Parathyroid adenoma (tissue), 2 donors: ENCODE results near the gene ARHGAP23.
"Not testable (repeated sequence)": the region's sequence is repeated elsewhere in the genome, so short reads cannot be mapped to it uniquely, and the experiment has no call there.

ENCODE experiments used
- H2AFZ ChIP-seq: fragments of 300-600 bp; sonication (generic); one replicate; pipeline ENCODE4 v1.7.0; 2017; ENCODE audit warnings: antibody characterized with exemption, mild to moderate bottlenecking
- H3K27ac ChIP-seq: fragments of 300-600 bp; sonication (generic); one replicate; pipeline ENCODE4 v1.7.0; 2017
- H3K27me3 ChIP-seq: fragments of 300-600 bp; sonication (generic); one replicate; pipeline ENCODE4 v1.7.0; 2017; ENCODE audit warnings: low read length; ENCODE audit not compliant: control insufficient read depth, insufficient read depth
- H3K36me3 ChIP-seq: fragments of 300-600 bp; sonication (generic); one replicate; pipeline ENCODE4 v1.7.0; 2017; ENCODE audit warnings: low read length; ENCODE audit not compliant: control insufficient read depth, insufficient read depth
- H3K4me1 ChIP-seq: fragments of 300-600 bp; sonication (generic); one replicate; pipeline ENCODE4 v1.7.0; 2017; ENCODE audit warnings: control low read depth
- H3K4me2 ChIP-seq: fragments of 300-600 bp; sonication (generic); one replicate; pipeline ENCODE4 v1.7.0; 2017; ENCODE audit warnings: low read length
- H3K4me3 ChIP-seq: fragments of 300-600 bp; sonication (generic); one replicate; pipeline ENCODE4 v1.7.0; 2017; ENCODE audit warnings: low read depth, low read length
- H3K79me2 ChIP-seq: fragments of 300-600 bp; sonication (generic); one replicate; pipeline ENCODE4 v1.7.0; 2017; ENCODE audit warnings: control low read depth
- H3K9ac ChIP-seq: fragments of 300-600 bp; sonication (generic); one replicate; pipeline ENCODE4 v1.7.0; 2017; ENCODE audit warnings: mild to moderate bottlenecking
- H3K9me3 ChIP-seq: fragments of 300-600 bp; sonication (generic); one replicate; pipeline ENCODE4 v1.7.0; 2017; ENCODE audit warnings: low read length; ENCODE audit not compliant: control insufficient read depth
- TF ChIP-seq, protein P1 (sequence below): fragments of 300-600 bp; sonication (generic); IDR thresholded peaks from one replicate; pipeline ENCODE4 v1.7.0; 2017; ENCODE audit warnings: antibody characterized with exemption, mild to moderate bottlenecking
- donor health status: primary hyperparathyroidism.

ARHGAP23 gene

DNA sequence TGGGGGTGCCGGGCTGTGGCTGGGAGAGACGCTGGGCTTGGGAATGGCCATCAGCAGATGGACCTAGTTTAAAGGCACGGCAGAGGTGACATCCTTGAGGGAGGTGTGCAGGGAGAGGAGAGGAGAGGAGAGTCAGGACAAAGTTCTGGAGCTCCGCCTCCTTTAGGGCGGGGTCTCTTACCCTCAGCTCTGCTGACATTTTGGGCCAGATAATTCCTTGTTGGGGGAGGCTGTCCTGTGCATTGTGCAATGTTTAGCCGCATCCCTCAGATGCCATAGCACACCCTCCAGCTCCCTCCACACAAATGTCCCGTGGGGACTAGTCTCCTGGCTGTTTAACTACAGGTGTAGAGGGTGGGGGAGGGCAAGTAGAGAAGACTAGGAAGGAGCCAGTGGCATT, 48.3 kb downstream of the ARHGAP23 start:
- H3K27me3 ChIP-seq = no peaks in the 10 kb centered on the region
- no peaks in the 10 kb centered on the region for H3K9me3 ChIP-seq
- H3K79me2 ChIP-seq = no peaks in the 10 kb centered on the region
- no peaks in the 10 kb centered on the region for H3K4me1 ChIP-seq
- no peak overlapping the region for H3K9ac ChIP-seq
- H3K36me3 ChIP-seq = no peaks in the 10 kb centered on the region
- no peak overlapping the region for H2AFZ ChIP-seq
- TF ChIP-seq, protein P1, sequence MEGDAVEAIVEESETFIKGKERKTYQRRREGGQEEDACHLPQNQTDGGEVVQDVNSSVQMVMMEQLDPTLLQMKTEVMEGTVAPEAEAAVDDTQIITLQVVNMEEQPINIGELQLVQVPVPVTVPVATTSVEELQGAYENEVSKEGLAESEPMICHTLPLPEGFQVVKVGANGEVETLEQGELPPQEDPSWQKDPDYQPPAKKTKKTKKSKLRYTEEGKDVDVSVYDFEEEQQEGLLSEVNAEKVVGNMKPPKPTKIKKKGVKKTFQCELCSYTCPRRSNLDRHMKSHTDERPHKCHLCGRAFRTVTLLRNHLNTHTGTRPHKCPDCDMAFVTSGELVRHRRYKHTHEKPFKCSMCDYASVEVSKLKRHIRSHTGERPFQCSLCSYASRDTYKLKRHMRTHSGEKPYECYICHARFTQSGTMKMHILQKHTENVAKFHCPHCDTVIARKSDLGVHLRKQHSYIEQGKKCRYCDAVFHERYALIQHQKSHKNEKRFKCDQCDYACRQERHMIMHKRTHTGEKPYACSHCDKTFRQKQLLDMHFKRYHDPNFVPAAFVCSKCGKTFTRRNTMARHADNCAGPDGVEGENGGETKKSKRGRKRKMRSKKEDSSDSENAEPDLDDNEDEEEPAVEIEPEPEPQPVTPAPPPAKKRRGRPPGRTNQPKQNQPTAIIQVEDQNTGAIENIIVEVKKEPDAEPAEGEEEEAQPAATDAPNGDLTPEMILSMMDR = no peak
- no peak overlapping the region for H3K4me2 ChIP-seq
- no peak overlapping the region for H3K27ac ChIP-seq
- no peak overlapping the region for H3K4me3 ChIP-seq

- not testable (repeated sequence) for H3K9me3 ChIP-seq, H3K4me2 ChIP-seq, H3K27ac ChIP-seq, H3K27me3 ChIP-seq, H3K79me2 ChIP-seq, H3K4me1 ChIP-seq, H3K36me3 ChIP-seq, H3K9ac ChIP-seq, H2AFZ ChIP-seq, H3K4me3 ChIP-seq
Measured at GRCh38 chr17:38477417-38477816, 49.2 kb downstream of the ARHGAP23 start.

GRCh38 chr17:38477951-38478350, 49.7 kb downstream of the ARHGAP23 start:
- H3K27ac ChIP-seq, H3K9me3 ChIP-seq, H2AFZ ChIP-seq, H3K4me2 ChIP-seq, H3K4me1 ChIP-seq, H3K36me3 ChIP-seq, H3K9ac ChIP-seq, H3K79me2 ChIP-seq, H3K27me3 ChIP-seq, H3K4me3 ChIP-seq: not testable (repeated sequence)

- H3K36me3 ChIP-seq, H3K27ac ChIP-seq, H3K4me1 ChIP-seq, H3K79me2 ChIP-seq, H3K4me3 ChIP-seq, H3K9ac ChIP-seq, H2AFZ ChIP-seq, H3K4me2 ChIP-seq, H3K27me3 ChIP-seq, H3K9me3 ChIP-seq: not testable (repeated sequence)
Measured at GRCh38 chr17:38478667-38479066, 50.4 kb downstream of the ARHGAP23 start.

GRCh38 chr17:38482039-38482699, 53.9 kb downstream of the ARHGAP23 start:
- H3K4me2 ChIP-seq, H3K4me3 ChIP-seq, H3K4me1 ChIP-seq, H3K9me3 ChIP-seq, H3K9ac ChIP-seq, H3K79me2 ChIP-seq, H2AFZ ChIP-seq, H3K36me3 ChIP-seq, H3K27ac ChIP-seq, H3K27me3 ChIP-seq: not testable (repeated sequence)

- not testable (repeated sequence) for H3K27ac ChIP-seq, H3K9me3 ChIP-seq
Measured at GRCh38 chr17:38482700-38483043, 54.4 kb downstream of the ARHGAP23 start.

GRCh38 chr17:38484242-38485145, 56.2 kb downstream of the ARHGAP23 start:
- not testable (repeated sequence) for H3K4me3 ChIP-seq, H3K36me3 ChIP-seq, H3K27ac ChIP-seq, H3K4me1 ChIP-seq, H2AFZ ChIP-seq, H3K79me2 ChIP-seq, H3K9ac ChIP-seq, H3K4me2 ChIP-seq, H3K27me3 ChIP-seq, H3K9me3 ChIP-seq
- TF ChIP-seq, protein P1 = peak; percentile 90

More at GRCh38 chr17:38482700-38483043, 54.4 kb downstream of the ARHGAP23 start:
- H3K36me3 ChIP-seq, H3K4me3 ChIP-seq, H3K9ac ChIP-seq, H3K4me1 ChIP-seq, H3K79me2 ChIP-seq, H3K4me2 ChIP-seq, H2AFZ ChIP-seq, H3K27me3 ChIP-seq: not testable (repeated sequence)
